H9 (cell line): ENCODE results near the gene CCL7. TPM values are rescaled to one million over a fixed set of nuclear protein-coding genes. Genes with fewer than 3 reads are reported as not detected.

ENCODE experiments used
- DNase-seq: peaks from one replicate; pipeline ENCODE4 v3.0.0-alpha.2; 2017
- H2AFZ ChIP-seq: one replicate; pipeline ENCODE4 v1.6.1; 2013; ENCODE audit warnings: mild to moderate bottlenecking, low read length, control low read depth, moderate library complexity
- H2AK5ac ChIP-seq: 2 replicates; pipeline ENCODE4 v1.6.1; 2013; ENCODE audit warnings: low read length, control low read depth, mixed read lengths; ENCODE audit not compliant: insufficient read length
- H2BK120ac ChIP-seq: one replicate; pipeline ENCODE4 v1.6.1; 2013; ENCODE audit warnings: low read depth, mild to moderate bottlenecking, low read length, control low read depth, inconsistent platforms; ENCODE audit not compliant: poor library complexity, severe bottlenecking
- H2BK12ac ChIP-seq: 2 replicates; pipeline ENCODE4 v1.6.1; 2013; ENCODE audit warnings: low read length, control low read depth, mixed read lengths, low read depth; ENCODE audit not compliant: insufficient read length
- H2BK15ac ChIP-seq: 2 replicates; pipeline ENCODE4 v1.6.1; 2013; ENCODE audit warnings: low read depth, low read length, control low read depth
- H2BK20ac ChIP-seq: one replicate; pipeline ENCODE4 v1.6.1; 2013; ENCODE audit warnings: low read depth, mild to moderate bottlenecking, low read length, control low read depth, inconsistent platforms; ENCODE audit not compliant: poor library complexity, severe bottlenecking
- H2BK5ac ChIP-seq: 2 replicates; pipeline ENCODE4 v1.6.1; 2013; ENCODE audit warnings: low read length, control low read depth, mixed read lengths; ENCODE audit not compliant: insufficient read length
- H3K14ac ChIP-seq: 2 replicates; pipeline ENCODE4 v1.6.1; 2013; ENCODE audit warnings: low read length, control low read depth; ENCODE audit not compliant: insufficient read depth
- H3K18ac ChIP-seq: 2 replicates; pipeline ENCODE4 v1.6.1; 2013; ENCODE audit warnings: low read depth, mild to moderate bottlenecking, mixed read lengths, low read length, control low read depth; ENCODE audit not compliant: insufficient read length
- H3K23ac ChIP-seq: 2 replicates; pipeline ENCODE4 v1.6.1; 2013; ENCODE audit warnings: low read length, control low read depth, mixed read lengths, low read depth; ENCODE audit not compliant: insufficient read length
- H3K23me2 ChIP-seq: 2 replicates; pipeline ENCODE4 v1.6.1; 2013; ENCODE audit warnings: low read depth, mild to moderate bottlenecking, mixed read lengths, low read length, control low read depth; ENCODE audit not compliant: insufficient read length, poor library complexity, severe bottlenecking
- H3K27ac ChIP-seq: 2 replicates; pipeline ENCODE4 v1.5.1; 2013; ENCODE audit warnings: low read length, control low read depth, mixed read lengths, low read depth; ENCODE audit not compliant: insufficient read length
- H3K27me3 ChIP-seq: 2 replicates; pipeline ENCODE4 v1.6.1; 2013; ENCODE audit warnings: low read length, control low read depth, inconsistent platforms; ENCODE audit not compliant: insufficient read depth
- H3K4ac ChIP-seq: 2 replicates; pipeline ENCODE4 v1.6.1; 2013; ENCODE audit warnings: low read depth, mild to moderate bottlenecking, control low read depth, inconsistent platforms, low read length, moderate library complexity
- H3K4me1 ChIP-seq: 2 replicates; pipeline ENCODE4 v1.6.1; 2013; ENCODE audit warnings: low read length, control low read depth, inconsistent platforms; ENCODE audit not compliant: insufficient read depth
- H3K4me2 ChIP-seq: 2 replicates; pipeline ENCODE4 v1.6.1; 2013; ENCODE audit warnings: low read length, control low read depth, mixed read lengths; ENCODE audit not compliant: insufficient read length, insufficient read depth
- H3K56ac ChIP-seq: 2 replicates; pipeline ENCODE4 v1.6.1; 2013; ENCODE audit warnings: low read depth, mild to moderate bottlenecking, mixed read lengths, low read length, control low read depth; ENCODE audit not compliant: insufficient read length
- H3K79me1 ChIP-seq: 2 replicates; pipeline ENCODE4 v1.6.1; 2013; ENCODE audit warnings: low read depth, mild to moderate bottlenecking, moderate library complexity, low read length, control low read depth, inconsistent platforms; ENCODE audit not compliant: insufficient read depth, poor library complexity, severe bottlenecking
- H3K79me2 ChIP-seq: 2 replicates; pipeline ENCODE4 v1.6.1; 2013; ENCODE audit warnings: low read length, control low read depth, inconsistent platforms; ENCODE audit not compliant: insufficient read depth
- H3K9ac ChIP-seq: 2 replicates; pipeline ENCODE4 v1.6.1; 2013; ENCODE audit warnings: low read length, control low read depth, mixed read lengths; ENCODE audit not compliant: insufficient read length; ENCODE audit errors: extremely low read depth
- H3K9me3 ChIP-seq: one replicate; pipeline ENCODE4 v1.6.1; 2013; ENCODE audit warnings: low read depth, low read length, inconsistent platforms; ENCODE audit not compliant: control insufficient read depth
- H3T11ph ChIP-seq: one replicate; pipeline ENCODE4 v1.6.1; 2013; ENCODE audit warnings: mild to moderate bottlenecking, low read length, control low read depth, inconsistent platforms
- H4K20me1 ChIP-seq: one replicate; pipeline ENCODE4 v1.6.1; 2013; ENCODE audit not compliant: control insufficient read depth, insufficient read length, insufficient read depth
- H4K5ac ChIP-seq: 2 replicates; pipeline ENCODE4 v1.6.1; 2013; ENCODE audit warnings: low read depth, mild to moderate bottlenecking, mixed read lengths, low read length, control low read depth; ENCODE audit not compliant: insufficient read length
- H4K8ac ChIP-seq: replicated peaks from 2 replicates; pipeline ENCODE4 v1.6.1; 2013; ENCODE audit warnings: low read length, control low read depth, mixed read lengths, low read depth; ENCODE audit not compliant: insufficient read length
- H4K91ac ChIP-seq: 2 replicates; pipeline ENCODE4 v1.6.1; 2013; ENCODE audit warnings: low read depth, mild to moderate bottlenecking, moderate library complexity, mixed read lengths, low read length, control low read depth; ENCODE audit not compliant: insufficient read length
- H3K27ac Mint-ChIP-seq, 3 experiments: 2 replicates in 2 of 3; 3 replicates in 1 of 3; pipeline ENCODE4 v1.8.0; 2020 to 2021; ENCODE audit warnings: mixed read lengths in 3 of 3, mild to moderate bottlenecking in 1 of 3, moderate library complexity in 1 of 3
- H3K27me3 Mint-ChIP-seq: 2 replicates; pipeline ENCODE4 v1.8.0; 2021; ENCODE audit warnings: low read depth, mild to moderate bottlenecking, moderate library complexity, mixed read lengths
- H3K36me3 Mint-ChIP-seq, 3 experiments: 2 replicates in 2 of 3; 3 replicates in 1 of 3; pipeline ENCODE4 v1.8.0; 2020 to 2021; ENCODE audit warnings: low read depth in 3 of 3, mixed read lengths in 3 of 3; ENCODE audit not compliant: insufficient read depth in 1 of 3
- H3K4me1 Mint-ChIP-seq, 2 experiments: 2 replicates each; pipeline ENCODE4 v1.8.0; 2020; ENCODE audit warnings: mixed read lengths in 2 of 2
- H3K4me3 Mint-ChIP-seq, 2 experiments: 2 replicates in 1 of 2; 3 replicates in 1 of 2; pipeline ENCODE4 v1.8.0; 2020 to 2021; ENCODE audit warnings: mild to moderate bottlenecking in 2 of 2, mixed read lengths in 2 of 2, moderate library complexity in 1 of 2
- H3K9me3 Mint-ChIP-seq, 2 experiments: 2 replicates in 1 of 2; 3 replicates in 1 of 2; pipeline ENCODE4 v1.8.0; 2020; ENCODE audit warnings: mild to moderate bottlenecking in 2 of 2, mixed read lengths in 2 of 2, moderate library complexity in 1 of 2
- CTCF ChIP-seq: fragments of 200-600 bp; sonication (generic); conservative IDR thresholded peaks from 3 replicates; pipeline ENCODE4 v1.8.0; 2021; ENCODE audit warnings: antibody characterized with exemption, mild to moderate bottlenecking
- WGBS: extraction: QIAGEN DNeasy Blood & Tissue Kit; methylation state at CpG from one replicate; pipeline ENCODE4 v1.1.7; 2013; ENCODE audit warnings: missing lambda C conversion rate, low lambda C conversion rate, mixed read lengths; ENCODE audit not compliant: insufficient read length; ENCODE audit errors: extremely low coverage; 5-methylcytosine and 5-hydroxymethylcytosine counted together
- total RNA-seq: library from RNA; stranded (reverse); gene quantifications from 2 replicates; pipeline ENCODE4 v1.2.1, GENCODE V29; 2021

CCL7 gene
- total RNA-seq, 1 experiment from 2014 or later, result not detected

- Histone ChIP-seq H3K23ac (no peak overlapping the region), H2BK12ac (no peak overlapping the region), H3K79me1 (no peaks in the 10 kb centered on the region), H3K79me2 (no peaks in the 10 kb centered on the region), H3K9ac (no peak overlapping the region), H3K14ac (no peak overlapping the region), H2AK5ac (no peak overlapping the region), H3K23me2 (no peaks in the 10 kb centered on the region), H3K27ac (no peak overlapping the region), H3K4me2 (no peak overlapping the region), H2BK15ac (no peak overlapping the region), H2BK5ac (no peak overlapping the region), H2AFZ (no peak overlapping the region), H3K18ac (no peak overlapping the region), H3K4ac (no peak overlapping the region), H2BK20ac (no peak overlapping the region), H4K8ac (no peak overlapping the region), H3K56ac (no peak overlapping the region), H4K5ac (no peak overlapping the region), H2BK120ac (no peak overlapping the region), H3K4me1 (no peaks in the 10 kb centered on the region), H3K9me3 (no peaks in the 10 kb centered on the region), H3K27me3 (no peaks in the 10 kb centered on the region), H4K20me1 (no peaks in the 10 kb centered on the region), H3T11ph (no peak overlapping the region), H4K91ac (no peak overlapping the region)
- Mint-ChIP-seq H3K27ac (no peak overlapping the region; a peak in 1 of 7 replicates), H3K27me3 (peaks cover 16% of the 10 kb centered on the region), H3K36me3 (no peaks in the 10 kb centered on the region), H3K9me3 (no peaks in the 10 kb centered on the region), H3K4me3 (no peak overlapping the region), H3K4me1 (no peaks in the 10 kb centered on the region)
- TF ChIP-seq CTCF, result no peak
- no CpG with 5 or more reads among the region's 2 CpGs for WGBS
- no peak for DNase-seq
These were observed 17.9 kb downstream of the CCL7 start for GRCh38 chr17:34287875-34288274.
